ENCODE data around the gene MAPK6.
"Not testable (repeated sequence)": the region's sequence is repeated elsewhere in the genome, so short reads cannot be mapped to it uniquely, and the experiment has no call there.

Gene MAPK6

DNA sequence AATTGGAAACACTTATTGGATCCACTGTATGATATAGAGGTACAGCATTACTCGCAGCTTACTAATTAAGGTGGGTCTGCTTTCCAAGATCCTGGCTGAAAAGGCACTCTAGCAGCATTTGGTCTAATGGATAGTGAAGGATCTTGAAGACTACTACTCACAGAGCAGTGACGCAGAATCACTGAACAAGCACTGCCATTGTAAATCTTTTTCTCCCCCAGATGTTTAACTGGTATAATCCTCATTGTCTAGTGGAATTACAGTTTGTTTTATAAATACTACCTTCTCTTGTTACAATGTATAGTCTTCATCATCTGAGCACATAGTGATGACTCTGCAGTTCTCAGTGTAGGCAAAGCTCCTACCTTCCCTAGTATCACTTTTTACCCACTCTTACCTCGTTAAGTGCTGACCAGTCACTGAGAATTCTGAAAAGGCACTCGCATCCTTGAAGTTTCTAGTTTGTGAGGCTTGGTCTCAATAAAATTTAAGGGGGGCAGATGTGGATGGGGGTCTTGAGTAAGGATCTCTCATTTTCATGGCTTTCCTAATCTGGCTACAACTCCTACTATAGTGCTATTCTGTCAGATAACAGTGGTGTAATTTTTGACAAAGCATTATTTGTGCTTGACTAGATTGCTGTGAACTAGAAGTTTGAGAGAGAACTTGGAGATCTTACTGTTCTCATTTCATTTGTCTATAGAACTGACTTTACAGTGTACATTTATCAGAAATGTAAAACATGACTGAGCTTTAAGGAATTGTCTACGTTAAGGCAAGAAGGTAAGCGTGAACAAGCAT is 23.2 kb downstream of the MAPK6 start:
- in situ Hi-C loops (cut with MboI; ENCODE audit: low sequenced_read_pairs) = no loop called here

DNA sequence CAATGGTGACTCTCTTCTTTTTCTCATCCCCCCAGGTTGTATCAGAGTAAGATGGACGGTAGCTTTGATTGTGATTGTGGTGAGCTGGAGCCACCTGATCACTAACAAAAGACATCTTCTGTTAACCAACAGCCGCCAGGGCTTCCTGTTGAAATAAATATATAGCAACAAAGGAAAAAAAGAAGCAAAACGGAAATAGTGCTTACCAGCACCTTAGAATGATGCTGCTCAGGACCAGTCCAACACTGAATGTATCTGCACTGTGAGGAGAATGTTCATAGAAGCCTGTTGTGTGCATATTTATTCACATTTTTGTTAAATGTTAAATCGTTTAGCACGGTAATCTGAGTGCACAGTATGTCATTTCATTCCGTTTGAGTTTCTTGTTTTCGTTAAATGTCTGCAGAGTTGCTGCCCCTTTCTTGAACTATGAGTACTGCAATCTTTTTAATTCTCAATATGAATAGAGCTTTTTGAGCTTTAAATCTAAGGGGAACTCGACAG is 26.8 kb downstream of the MAPK6 start:
- in situ Hi-C loops (cut with MboI; ENCODE audit: low sequenced_read_pairs) = not testable (repeated sequence)

DNA sequence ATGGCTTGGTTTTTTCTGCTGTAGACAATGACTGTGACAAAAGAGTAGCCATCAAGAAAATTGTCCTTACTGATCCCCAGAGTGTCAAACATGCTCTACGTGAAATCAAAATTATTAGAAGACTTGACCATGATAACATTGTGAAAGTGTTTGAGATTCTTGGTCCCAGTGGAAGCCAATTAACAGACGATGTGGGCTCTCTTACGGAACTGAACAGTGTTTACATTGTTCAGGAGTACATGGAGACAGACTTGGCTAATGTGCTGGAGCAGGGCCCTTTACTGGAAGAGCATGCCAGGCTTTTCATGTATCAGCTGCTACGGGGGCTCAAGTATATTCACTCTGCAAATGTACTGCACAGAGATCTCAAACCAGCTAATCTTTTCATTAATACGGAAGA is 27.5 kb downstream of the MAPK6 start:
- in situ Hi-C loops (cut with MboI; ENCODE audit: low sequenced_read_pairs) = not testable (repeated sequence)

DNA sequence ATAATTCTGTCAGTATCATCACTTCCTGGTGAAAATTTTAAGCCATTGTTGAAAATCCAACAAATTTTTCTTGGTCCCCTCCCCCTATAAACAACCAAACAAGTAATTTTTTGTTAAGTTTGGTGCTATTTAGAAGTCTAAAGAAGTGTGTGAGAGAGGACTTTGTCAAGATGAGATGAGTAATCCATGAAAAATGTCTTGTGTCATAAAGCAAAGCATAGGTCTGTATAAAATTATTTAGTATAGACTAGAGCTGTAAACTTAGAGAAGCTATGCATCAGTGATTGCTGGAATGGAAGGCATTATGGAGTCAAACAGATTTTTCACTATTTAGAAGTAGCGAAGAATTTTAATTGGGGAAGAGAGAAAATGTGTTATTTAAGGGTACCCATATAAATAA is 31.4 kb downstream of the MAPK6 start:
- in situ Hi-C loops (cut with MboI; ENCODE audit: low sequenced_read_pairs) = no loop called here

DNA sequence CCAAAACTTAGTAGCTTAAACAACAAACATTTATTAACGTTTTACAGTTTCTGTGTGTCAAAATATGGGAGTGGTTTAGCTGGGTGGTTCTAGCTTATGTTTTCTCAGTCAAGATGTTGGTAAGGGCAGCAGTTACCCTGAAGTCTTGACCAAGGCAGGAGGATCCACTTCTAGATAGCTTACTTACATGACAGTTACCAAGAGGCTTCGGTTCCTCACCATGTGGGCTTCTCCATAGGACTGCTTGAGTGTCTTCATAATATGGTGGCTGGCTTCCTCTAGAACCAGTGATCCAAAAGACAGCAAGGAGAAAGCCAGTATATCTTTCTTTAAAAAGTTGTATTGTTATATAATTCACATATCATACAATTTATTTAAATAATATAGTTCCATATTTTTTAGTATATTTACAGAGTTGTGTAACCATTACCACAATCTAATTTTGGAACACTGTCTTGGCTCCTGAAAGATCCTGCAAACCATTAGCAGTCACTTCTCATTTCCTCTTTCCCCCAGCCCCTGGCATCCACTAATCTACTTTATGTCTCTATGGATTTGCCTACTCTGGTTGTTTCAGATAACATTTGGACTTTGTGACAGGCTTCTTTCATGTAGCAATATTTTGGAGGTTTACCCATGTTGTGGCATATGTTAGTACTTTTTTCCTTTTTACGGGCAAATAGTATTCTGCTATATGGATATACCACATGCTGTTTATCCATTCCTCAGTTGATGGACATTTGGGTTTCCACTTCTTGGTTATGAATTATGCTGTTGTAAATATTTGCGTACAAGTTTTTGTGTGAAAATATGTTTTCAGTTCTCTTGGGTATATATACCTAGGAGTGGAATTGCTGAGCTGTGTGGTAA is 33.3 kb downstream of the MAPK6 start:
- in situ Hi-C loops (cut with MboI; ENCODE audit: low sequenced_read_pairs) = no loop called here

DNA sequence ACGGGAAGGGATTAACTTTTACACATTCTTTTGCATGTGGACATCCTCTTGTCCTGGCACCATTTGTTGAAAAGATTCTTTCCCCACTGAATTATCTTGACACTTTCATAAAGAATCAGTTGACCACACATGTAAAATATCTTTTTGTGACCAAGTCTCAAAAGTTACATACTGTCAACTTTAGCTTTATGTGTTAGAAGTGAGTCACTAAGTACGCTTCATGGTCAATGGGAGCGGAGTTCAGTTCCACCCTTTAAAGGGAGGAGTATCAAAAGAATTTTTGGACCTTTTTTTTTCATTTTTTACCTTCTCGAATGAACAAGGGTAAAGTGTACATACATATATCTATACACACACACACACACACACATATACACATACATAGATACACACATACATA is 35.4 kb downstream of the MAPK6 start:
- in situ Hi-C loops (cut with MboI; ENCODE audit: low sequenced_read_pairs) = no loop called here

DNA sequence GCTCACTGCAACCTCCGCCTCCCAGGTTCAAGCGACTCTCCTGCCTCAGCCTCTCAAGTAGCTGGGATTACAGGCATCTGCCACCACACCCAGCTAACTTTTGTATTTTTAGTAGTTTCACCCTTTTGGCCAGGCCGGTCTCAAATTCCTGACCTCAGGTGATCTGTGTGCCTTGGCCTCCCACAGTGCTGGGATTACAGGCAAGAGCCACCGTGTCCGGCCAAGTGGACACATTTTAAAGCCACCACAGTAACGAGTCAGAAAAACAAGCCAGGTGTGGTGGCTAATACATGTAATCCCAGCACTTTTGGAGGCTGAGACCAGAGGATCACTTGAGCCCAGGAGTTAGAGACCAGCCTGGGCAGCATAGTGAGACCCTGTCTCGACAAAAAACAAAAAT is 35.8 kb downstream of the MAPK6 start:
- in situ Hi-C loops (cut with MboI; ENCODE audit: low sequenced_read_pairs) = not testable (repeated sequence)

DNA sequence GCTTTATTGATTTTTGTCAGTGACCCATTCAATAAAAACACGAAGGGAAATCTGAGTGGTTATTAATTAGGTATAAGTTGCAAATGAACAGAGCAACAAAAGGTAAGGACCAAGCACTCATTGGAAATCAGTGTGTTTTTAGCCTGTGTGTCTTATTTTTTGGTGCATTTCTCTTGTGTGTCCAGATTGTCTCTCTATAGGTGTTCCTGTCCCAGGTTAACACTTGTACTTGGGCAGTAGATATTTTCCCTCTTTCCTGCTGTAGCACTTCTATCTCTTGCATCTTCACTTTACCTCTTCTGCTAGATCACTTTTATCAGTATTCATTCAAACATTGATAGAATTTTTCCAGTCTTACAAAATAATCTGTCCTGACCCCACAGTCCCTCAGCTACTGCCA is 37.0 kb downstream of the MAPK6 start:
- in situ Hi-C loops (cut with MboI; ENCODE audit: low sequenced_read_pairs) = no loop called here

DNA sequence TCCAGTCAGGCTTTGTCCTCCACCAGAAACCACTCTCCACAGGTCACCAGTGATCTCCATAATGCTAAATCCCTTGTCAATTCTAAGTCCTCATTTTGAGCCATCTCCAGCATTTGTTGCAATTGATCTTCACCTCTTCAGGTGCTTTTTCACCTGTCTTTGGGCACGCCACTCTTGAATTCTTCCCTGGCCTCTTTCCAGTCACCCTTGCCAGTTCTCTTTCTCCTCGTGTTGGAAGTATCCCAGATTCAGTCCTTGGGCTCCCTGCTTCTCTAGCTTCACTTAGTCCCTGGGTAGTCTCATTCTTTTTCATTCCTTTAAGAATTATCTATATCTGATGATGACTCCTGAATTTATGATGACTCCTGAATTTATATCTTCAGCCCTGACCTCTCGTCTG is 37.5 kb downstream of the MAPK6 start:
- in situ Hi-C loops (cut with MboI; ENCODE audit: low sequenced_read_pairs) = no loop called here

DNA sequence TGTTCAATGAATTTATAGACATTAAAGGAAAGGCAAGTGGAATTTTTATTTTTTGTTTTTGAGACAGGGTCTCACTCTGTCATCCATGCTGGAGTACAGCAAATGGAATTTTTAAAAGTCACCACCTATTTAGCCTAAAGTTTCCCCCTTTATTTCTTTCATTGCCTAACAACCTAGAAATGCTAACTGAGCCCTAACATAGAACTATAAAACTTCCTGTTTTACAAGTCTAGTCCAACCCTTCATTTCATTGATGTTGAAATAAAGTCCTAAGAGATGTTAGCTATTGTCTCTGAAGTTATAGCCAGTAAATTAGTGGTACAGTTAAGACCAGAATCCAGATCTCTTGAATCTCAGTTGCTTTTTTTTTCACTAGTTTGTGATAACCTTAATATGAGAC is 39.0 kb downstream of the MAPK6 start:
- in situ Hi-C loops (cut with MboI; ENCODE audit: low sequenced_read_pairs) = no loop called here

DNA sequence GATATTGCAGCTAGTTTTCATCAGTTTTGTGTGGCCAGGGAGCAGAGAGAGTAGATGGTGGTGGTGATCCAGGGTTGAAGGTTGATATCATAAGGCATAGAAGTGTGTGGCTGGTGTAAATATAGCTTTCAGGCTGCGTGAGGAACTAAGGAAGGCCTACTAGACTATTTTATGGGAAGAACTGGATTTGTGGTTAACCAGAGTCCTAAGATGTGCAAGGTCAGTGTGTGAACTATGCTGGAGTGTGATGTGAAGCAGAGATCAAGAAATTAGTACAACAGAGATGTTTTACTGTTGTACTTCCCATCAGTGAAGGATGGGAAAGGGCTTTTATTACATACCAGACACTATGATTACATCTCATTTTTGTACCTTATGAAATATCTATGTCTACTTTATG is 41.5 kb downstream of the MAPK6 start:
- in situ Hi-C loops (cut with MboI; ENCODE audit: low sequenced_read_pairs) = no loop called here

DNA sequence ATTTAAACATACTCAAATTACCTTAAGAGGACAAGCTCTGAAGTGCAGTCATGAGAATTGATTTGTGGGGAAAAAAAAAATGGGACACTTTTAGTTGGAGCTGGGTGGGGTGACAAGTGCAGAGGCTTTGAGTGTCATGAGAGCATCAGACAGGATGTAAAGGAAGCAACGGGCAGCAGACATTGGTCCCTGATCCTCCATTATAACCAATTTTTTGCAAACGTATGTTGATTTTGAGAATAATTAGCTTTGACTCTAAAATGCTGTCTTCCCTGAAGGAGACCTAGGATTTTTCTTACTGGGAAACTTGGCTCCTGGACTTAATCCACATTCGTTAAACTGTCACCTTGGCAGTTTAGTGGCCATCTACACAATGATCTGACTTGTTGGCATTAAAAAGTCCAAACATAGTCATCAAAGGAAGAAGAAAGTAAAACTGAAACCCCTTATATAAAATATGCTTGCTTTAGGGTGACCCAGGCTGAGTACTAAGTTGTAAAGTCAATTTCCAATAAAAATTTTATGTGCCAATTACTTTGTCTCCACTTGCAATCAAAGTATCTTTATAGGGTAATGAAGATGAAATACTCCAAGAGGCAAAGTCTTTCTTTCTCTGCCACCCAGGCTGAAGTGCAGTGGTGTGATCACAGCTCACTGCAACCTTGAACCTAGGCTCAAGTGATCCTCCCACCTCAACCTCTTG is 48.0 kb downstream of the MAPK6 start:
- in situ Hi-C loops (cut with MboI; ENCODE audit: low sequenced_read_pairs) = no loop called here

DNA sequence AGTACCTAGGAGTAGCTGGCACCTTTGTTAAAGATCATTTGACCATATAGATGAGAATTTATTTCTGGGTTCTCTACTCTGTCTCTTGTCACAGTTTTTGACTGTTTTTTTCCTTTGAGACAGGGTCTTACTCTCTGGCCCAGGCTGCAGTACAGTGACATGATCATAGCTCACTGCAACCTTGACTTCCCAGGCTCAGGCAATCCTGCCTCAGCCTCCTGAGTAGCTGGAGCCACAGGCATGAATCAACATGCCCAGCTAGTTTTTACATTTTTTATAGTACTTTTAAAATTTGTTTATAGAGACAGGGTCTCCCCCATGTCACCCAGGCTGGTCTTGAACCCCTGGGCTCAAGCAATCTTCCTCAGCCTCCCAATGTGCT is 48.5 kb downstream of the MAPK6 start:
- in situ Hi-C loops (cut with MboI; ENCODE audit: low sequenced_read_pairs) = no loop called here

DNA sequence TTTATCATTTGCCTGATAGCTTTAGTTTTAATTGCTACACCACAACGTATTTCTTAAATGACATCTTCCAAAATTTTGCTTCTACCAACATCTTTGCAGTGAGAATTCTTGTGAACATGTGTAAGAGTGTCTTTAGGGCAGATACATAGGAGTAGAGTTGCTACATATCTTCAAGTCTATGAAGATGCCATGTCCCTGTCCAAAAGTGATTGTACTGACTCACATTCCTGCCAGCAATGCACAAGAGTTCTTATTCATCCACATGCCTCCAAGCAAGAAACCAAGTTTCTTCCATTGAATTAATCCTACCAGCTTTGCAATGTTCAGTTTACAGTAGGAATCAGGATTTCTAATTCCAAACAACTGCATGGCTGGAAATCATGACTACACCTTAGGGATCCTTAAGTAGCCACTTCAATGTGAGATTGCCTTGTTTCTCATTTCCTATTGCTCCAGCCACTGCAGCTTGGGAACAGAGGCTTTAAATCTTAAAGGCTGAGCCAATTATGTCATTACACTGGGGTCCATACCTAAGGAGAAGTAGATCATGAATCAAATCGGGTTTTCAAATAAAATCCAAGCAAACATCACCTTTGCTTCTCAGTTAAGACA is 49.1 kb downstream of the MAPK6 start:
- in situ Hi-C loops (cut with MboI; ENCODE audit: low sequenced_read_pairs) = no loop called here

DNA sequence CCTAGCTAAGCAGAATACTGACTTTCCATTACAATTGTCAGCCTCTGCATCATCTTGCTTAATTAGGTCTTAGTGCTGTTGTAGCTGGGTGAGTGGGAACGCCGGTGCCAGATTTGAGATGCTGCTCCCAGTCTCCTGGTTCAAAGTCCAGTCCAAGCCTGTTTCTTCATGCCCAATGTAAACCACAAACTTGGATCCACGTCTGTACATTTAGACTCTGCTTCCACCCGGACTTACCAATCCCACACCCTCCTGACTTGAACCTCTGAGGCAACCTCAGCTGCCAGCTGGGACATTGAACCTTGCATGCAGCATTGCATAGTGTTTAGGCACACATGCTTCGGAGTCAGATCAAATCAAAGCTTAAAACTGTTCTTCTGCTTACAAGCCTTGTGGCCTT is 50.5 kb downstream of the MAPK6 start:
- in situ Hi-C loops (cut with MboI; ENCODE audit: low sequenced_read_pairs) = no loop called here

DNA sequence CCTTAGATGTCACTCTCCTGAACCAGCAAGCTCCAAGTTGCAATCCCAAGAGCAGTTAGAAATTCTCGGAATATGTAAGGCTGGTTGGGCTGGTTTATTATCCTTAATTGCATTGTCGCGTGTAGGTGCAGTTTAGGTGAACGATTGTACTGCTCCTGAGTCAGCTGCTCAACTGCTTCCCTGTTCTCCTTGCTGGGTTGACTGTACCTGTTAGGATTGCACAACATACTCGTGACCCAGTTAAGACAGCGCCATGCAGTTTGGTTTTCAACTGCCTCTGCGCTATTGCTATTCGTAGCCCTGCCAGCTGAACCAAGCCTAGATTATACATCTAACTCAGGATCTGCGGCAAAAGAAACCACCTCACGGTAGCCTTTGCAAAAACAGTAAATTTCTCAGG is 52.6 kb downstream of the MAPK6 start:
- in situ Hi-C loops (cut with MboI; ENCODE audit: low sequenced_read_pairs) = no loop called here

DNA sequence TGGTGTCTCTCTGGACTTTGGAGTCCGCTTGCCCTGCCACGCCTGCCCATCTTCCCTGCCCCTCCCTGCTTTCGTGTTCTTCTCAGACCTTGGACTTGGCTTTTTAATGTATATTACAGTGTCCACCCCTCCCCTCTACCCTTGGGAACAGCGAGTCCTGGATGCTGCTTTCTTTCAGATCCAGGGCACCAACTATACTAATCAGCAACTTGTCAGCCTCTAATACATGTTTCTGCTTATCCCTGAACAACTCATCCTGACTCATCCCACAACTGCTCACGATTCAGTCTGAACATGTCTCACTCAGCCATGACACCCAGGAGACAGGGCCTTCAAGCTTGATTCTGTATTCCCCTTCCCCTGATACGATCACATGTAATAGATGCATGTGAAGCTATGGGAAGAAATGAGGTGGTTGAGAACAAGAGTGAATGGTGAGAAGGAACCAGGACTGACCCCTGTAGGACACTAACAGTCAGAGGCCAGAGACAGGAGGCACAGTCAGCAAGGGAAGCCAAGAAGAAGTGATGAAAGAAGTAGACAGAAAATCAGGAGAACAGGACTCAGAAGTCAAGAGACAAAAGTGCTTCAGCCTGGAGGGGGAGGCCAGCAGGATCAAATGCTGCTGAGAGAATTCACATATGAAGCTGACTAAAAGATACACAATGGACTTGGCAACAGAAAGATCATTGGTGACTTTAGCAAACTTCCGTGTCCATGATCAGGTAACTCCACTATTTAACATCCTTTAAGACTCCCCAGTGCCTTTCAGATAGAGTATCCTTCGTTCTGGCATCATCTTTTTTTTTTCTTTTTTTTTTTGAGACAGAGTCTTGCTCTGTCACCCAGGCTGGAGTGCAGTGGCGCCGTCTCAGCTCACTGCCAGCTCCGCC is 58.1 kb downstream of the MAPK6 start:
- in situ Hi-C loops (cut with MboI; ENCODE audit: low sequenced_read_pairs) = no loop called here

DNA sequence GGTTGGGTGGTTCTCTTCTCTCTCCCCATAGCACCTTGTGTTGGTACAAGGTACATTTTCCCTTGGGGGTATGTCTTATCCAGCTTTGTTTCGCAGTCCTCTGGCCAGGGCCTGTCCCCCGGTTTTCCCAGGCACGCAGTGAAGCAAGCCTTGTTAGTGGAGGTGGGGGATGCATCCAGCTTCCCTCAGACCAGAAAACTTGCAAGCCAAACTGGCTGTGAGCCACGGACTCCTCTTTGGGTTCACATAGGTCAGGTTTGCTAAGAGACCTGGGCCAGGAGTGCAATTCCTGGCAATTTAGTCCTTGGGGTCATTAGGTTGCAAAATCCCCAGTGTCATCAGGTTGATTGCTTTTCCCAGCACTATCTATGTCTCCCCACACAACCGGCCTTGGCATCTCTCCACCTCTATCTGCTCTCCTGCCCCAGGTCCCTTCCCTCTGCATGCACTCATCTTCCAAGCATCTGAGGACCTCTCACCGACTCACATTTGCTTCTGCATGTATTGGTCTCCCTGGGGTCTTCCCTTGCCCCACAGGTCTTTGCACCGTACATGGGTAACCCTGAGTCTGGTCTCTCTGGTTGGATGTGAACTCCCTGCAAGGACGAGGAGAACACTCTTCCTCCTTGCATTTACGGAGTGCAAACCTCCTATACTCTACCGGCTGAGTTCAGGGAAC is 59.3 kb downstream of the MAPK6 start:
- in situ Hi-C loops (cut with MboI; ENCODE audit: low sequenced_read_pairs) = no loop called here

DNA sequence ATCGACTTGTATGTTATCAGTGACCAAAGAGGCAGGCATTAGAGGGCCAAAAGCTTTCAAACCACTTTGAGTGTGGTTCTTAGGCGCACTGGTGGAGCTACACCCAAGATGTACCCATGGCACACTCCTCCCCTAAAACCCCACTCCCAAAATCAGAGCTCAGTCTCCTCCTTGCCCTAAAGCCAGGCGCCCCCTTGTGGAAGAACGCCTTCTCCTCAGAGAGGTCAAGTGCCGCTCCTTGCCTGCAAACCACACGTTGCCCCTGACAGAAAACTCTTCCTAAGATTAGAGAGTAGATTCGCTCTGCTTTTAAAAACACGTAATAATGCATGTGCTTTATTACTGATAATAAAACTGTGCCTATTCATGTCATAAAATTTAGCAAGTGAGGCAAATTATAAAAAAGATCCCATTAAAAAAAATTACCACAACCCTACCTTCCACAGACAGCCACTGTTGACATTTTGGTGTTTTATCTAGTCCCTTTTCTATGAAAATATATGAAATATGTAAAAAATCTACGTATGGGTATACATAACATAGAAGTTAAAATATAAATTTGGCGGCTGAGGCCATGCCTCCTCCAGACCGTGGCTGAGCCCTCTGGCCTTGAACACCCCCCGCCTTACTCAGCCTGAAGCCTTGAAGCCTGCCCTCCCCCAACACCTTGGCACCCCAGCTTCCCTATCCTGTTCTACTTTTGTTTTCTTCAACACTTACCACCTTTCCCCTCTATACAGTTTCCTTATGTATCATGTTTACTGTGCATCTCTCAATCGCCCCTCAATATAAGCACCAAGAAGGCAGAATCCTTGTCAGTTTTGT is 60.1 kb downstream of the MAPK6 start:
- in situ Hi-C loops (cut with MboI; ENCODE audit: low sequenced_read_pairs) = no loop called here
